HUES6 (cell line): Measurements from ENCODE around the gene CFAP91.
"Not testable (repeated sequence)": the region's sequence is repeated elsewhere in the genome, so short reads cannot be mapped to it uniquely, and the experiment has no call there.

Source experiments
- H3K27ac ChIP-seq: 2 replicates; pipeline ENCODE4 v1.7.0; 2013; ENCODE audit warnings: low read depth, mild to moderate bottlenecking, low read length, inconsistent platforms
- H3K27me3 ChIP-seq: 2 replicates; pipeline ENCODE4 v1.6.1; 2013; ENCODE audit warnings: low read length; ENCODE audit not compliant: control insufficient read depth, insufficient read depth
- H3K36me3 ChIP-seq: 2 replicates; pipeline ENCODE4 v1.6.1; 2013; ENCODE audit warnings: low read length; ENCODE audit not compliant: control insufficient read depth, insufficient read depth
- H3K4me1 ChIP-seq: 2 replicates; pipeline ENCODE4 v1.6.1; 2013; ENCODE audit warnings: low read length; ENCODE audit not compliant: control insufficient read depth, insufficient read depth
- H3K4me3 ChIP-seq: 2 replicates; pipeline ENCODE4 v1.5.1; 2013; ENCODE audit warnings: low read depth, low read length
- H3K9ac ChIP-seq: one replicate; pipeline ENCODE4 v1.6.1; 2013; ENCODE audit warnings: mild to moderate bottlenecking, low read length
- H3K9me3 ChIP-seq: 2 replicates; pipeline ENCODE4 v1.6.1; 2013; ENCODE audit warnings: low read depth, low read length; ENCODE audit not compliant: control insufficient read depth, insufficient read depth

Gene CFAP91

DNA sequence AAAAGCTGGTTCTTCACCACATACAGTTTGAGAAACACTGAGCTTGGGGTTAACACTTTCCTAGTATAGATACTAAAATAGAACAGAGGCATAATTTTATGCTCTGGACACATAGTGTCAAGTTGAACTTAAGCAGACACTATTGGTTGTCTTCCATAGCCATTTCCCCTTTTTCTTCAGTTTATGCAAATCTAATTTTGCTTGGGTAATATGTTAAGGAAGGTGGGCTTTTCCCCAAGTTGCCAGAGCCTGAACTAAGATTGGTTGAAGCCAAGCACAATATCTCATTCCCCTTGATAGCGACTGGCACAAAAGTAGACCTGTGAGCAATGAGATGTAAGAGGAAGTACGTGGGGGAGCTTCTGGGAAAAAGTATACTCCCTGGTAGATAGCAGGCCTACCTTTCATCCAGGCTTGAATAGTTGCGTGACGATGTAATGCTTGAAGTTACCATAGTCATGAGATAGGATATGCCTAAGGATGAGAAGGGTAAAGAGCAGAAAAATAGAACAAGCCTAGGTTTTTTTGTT is 37.9 kb upstream of the CFAP91 start:
- Histone ChIP-seq H3K27ac (no peak overlapping the region), H3K9ac (no peak overlapping the region), H3K4me3 (no peak overlapping the region)

DNA sequence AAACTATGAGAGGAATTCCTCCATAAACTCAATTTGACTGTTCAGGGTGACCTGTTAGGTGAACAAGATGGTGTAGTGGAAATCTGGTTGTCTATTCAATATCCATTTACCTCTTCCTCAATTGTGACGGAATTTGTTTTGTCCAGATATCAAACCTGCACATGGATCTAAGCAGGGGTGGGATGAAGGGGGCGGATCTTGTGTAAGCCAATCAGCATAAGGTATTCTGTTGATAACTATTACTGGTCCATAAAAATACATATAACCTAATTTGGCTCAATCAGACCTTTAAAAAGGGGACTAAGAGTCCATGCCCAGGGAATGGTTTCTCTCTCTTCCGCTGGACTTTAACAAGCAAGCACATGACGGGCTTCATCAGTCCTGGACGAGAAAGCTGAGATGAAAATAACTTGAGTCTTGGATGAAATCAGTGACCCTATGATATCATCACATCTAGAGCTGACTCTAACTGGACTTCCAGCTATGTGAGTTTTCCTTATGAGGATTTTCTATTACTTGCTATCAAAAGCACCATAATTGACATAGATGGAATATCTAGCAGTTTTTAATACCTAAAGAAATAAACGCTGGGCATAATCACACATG is 36.8 kb upstream of the CFAP91 start:
- Histone ChIP-seq H3K4me3 (no peak overlapping the region), H3K27me3 (no peaks in the 10 kb centered on the region), H3K36me3 (peaks cover 19% of the 10 kb centered on the region), H3K9ac (no peak overlapping the region), H3K27ac (no peak overlapping the region), H3K4me1 (no peaks in the 10 kb centered on the region; the same call in 1 of the 2 replicates), H3K9me3 (no peaks in the 10 kb centered on the region)

More for the DNA sequence above, 37.9 kb upstream of the CFAP91 start:
- peaks cover 10% of the 10 kb centered on the region for H3K36me3 ChIP-seq
- no peaks in the 10 kb centered on the region; the same call in 1 of the 2 replicates for H3K4me1 ChIP-seq
- no peaks in the 10 kb centered on the region for H3K9me3 ChIP-seq
- H3K27me3 ChIP-seq: no peaks in the 10 kb centered on the region

- Histone ChIP-seq H3K9ac (no peak overlapping the region), H3K27me3 (no peaks in the 10 kb centered on the region), H3K9me3 (no peaks in the 10 kb centered on the region), H3K4me3 (no peak overlapping the region), H3K4me1 (no peaks in the 10 kb centered on the region; the same call in 1 of the 2 replicates), H3K36me3 (peaks cover 57% of the 10 kb centered on the region), H3K27ac (no peak overlapping the region)
Measured at GRCh38 chr3:119669906-119670570, 32.8 kb upstream of the CFAP91 start.

DNA sequence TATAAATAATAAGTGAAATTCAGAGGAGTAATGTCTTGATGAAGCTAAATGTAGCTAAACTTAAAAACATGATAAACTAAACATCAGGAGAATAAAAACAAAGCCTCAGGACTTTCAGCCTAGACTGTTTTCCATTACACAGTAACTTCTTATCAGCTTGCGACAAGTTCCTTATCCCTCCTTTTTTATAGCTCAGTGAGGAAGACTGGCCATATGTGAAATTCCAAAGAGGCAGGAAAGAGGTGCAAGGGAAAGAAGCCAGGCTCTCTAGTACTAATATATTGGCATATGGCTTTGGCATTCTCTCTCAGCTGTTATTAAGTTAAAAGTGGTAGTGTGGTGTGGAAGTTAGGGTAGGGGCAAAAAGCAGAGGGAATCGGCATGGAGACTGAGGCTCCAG is 30.0 kb upstream of the CFAP91 start:
- Histone ChIP-seq H3K36me3 (peaks cover 59% of the 10 kb centered on the region), H3K4me3 (no peak overlapping the region), H3K27me3 (no peaks in the 10 kb centered on the region), H3K9ac (no peak overlapping the region), H3K27ac (no peak overlapping the region), H3K9me3 (no peaks in the 10 kb centered on the region), H3K4me1 (no peaks in the 10 kb centered on the region; the same call in 1 of the 2 replicates)

GRCh38 chr3:119673875-119674274 is 28.9 kb upstream of the CFAP91 start:
- no peaks in the 10 kb centered on the region for H3K27me3 ChIP-seq
- no peak overlapping the region for H3K9ac ChIP-seq
- no peaks in the 10 kb centered on the region; the same call in 1 of the 2 replicates for H3K4me1 ChIP-seq
- H3K9me3 ChIP-seq: no peaks in the 10 kb centered on the region
- H3K27ac ChIP-seq: no peak overlapping the region
- H3K36me3 ChIP-seq: peaks cover 55% of the 10 kb centered on the region
- H3K4me3 ChIP-seq: no peak overlapping the region

GRCh38 chr3:119675188-119675874 is 27.5 kb upstream of the CFAP91 start:
- H3K9ac ChIP-seq: no peak overlapping the region

DNA sequence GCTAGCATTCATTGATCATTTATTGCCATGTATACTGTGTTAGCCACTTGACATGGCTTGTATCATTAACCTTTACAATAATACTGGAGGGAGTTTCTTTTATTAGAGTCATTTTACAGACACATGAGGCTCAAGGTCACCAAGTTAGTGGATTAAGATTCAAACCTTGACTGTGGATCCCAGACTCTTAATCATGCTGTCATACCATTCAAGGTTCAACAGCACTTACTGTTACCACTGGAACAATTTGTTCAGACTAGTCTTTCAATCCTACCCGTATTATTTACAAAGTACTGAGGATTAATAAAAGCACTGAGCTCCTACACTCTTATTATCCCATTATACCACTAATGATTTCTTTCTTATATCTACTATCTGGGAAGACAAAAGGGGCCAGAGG is 26.8 kb upstream of the CFAP91 start:
- Histone ChIP-seq H3K27ac (no peak overlapping the region), H3K9ac (peak overlapping the region; percentile 87), H3K9me3 (no peaks in the 10 kb centered on the region), H3K4me1 (no peaks in the 10 kb centered on the region; the same call in 1 of the 2 replicates), H3K27me3 (no peaks in the 10 kb centered on the region), H3K36me3 (peaks cover 41% of the 10 kb centered on the region), H3K4me3 (peak overlapping the region; percentile 99)

More at GRCh38 chr3:119675188-119675874, 27.5 kb upstream of the CFAP91 start:
- Histone ChIP-seq H3K27me3 (no peaks in the 10 kb centered on the region), H3K4me1 (no peaks in the 10 kb centered on the region; the same call in 1 of the 2 replicates), H3K27ac (no peak overlapping the region), H3K36me3 (peaks cover 46% of the 10 kb centered on the region), H3K4me3 (peak overlapping the region; percentile 99), H3K9me3 (no peaks in the 10 kb centered on the region)

DNA sequence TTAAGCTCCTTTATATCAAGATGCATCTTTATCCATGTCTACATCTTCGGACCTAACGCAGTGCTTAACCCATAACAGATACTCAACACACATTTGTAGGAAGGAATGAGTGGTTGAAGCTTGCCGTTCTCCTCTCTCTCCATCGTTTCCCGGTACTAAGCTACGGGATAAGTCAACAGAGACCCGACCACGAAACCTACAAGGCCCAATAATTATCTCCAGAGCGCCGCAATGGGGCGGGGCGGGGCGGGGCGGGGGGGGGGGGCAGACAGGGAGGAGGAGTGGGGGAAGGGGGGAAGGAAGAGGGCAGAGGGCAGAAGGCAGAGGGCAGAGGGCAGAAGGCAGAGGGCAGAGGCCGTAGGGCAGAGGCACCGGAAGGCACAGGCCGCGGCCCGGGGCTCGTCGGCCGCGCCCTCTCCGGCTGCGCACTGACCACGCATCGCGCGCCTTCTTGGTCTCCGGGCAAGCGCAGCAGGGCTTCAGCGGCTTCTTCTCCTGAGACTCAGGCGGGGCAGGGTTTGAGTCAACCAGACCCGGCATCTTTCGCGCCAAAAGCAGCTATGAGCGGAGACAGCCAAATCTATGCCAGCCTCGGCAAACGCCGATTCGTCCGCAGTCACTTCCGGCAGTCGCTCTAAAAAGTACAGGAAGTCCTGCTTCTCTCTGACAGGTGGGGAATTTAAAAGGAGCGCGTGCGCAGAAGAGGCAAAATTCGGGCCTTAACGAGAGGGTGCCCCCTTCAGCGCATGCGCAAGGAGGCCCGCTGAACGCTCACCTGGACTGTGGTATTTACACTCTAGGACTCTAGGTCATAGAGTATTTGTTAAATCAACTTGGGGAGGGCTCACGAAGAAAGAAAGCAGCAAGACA is 25.8 kb upstream of the CFAP91 start, which contains the start of gene COX17:
Gene COX17 (minus strand): TSS at position 636 of the 870 bp plus-strand sequence. CDS start 96 bp downstream, at position 540.
- Histone ChIP-seq H3K4me1 (no peaks in the 10 kb centered on the region; the same call in 1 of the 2 replicates), H3K4me3 (peak within 1 kb of the TSS; percentile 99), H3K36me3 (peaks cover 31% of the 10 kb centered on the region), H3K9me3 (no peaks in the 10 kb centered on the region), H3K9ac (peak within 1 kb of the TSS; percentile 87), H3K27me3 (no peaks in the 10 kb centered on the region), H3K27ac (peak within 1 kb of the TSS; percentile 64; the same call in 1 of the 2 replicates)

DNA sequence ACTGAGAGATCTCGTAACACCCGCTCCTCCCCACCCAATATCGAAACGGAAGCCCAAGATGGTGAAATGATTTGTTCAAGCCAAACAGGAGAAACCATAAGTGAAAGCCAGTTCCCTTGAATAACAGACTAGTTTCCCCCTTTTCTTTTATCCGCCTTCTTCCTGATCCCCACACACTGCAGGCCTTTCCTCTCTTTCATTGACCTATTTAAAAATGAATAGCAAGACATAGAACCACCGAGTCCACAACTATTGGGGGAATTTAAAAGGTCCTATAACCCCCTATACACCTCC is 25.2 kb upstream of the CFAP91 start:
- no peaks in the 10 kb centered on the region; the same call in 1 of the 2 replicates for H3K4me1 ChIP-seq

DNA sequence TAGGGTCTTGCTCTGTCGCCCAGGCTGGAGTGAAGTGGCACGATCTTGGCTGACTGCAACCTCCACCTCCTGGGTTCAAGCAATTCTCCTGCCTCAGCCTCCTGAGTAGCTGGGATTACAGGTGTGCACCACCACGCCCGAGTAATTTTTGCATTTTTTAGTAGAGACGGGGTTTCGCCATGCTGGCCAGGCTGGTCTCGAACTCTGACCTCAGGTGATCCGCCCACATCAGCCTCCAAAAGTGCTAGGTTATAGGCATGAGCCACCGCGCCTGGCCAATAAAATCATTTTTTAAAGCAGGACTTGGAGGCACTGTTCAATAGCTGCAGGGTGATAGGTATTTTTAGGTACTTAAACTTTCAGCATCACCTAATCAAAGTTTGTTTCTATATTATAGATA is 24.6 kb upstream of the CFAP91 start:
- H3K27me3 ChIP-seq: not testable (repeated sequence)

More for the DNA sequence above, 25.2 kb upstream of the CFAP91 start:
- H3K9me3 ChIP-seq: no peaks in the 10 kb centered on the region
- H3K36me3 ChIP-seq: peaks cover 26% of the 10 kb centered on the region
- H3K27me3 ChIP-seq: no peaks in the 10 kb centered on the region
- H3K9ac ChIP-seq: peak overlapping the region; percentile 87
- peak overlapping the region; percentile 64; the same call in 1 of the 2 replicates for H3K27ac ChIP-seq
- H3K4me3 ChIP-seq: peak overlapping the region; percentile 99

More for the DNA sequence above, 24.6 kb upstream of the CFAP91 start:
- peaks cover 20% of the 10 kb centered on the region for H3K36me3 ChIP-seq
- not testable (repeated sequence) for H3K4me1 ChIP-seq, H3K9me3 ChIP-seq, H3K9ac ChIP-seq, H3K4me3 ChIP-seq, H3K27ac ChIP-seq
